Stimulated activated CD4-positive, alpha-beta T cell treated with anti-CD3 and anti-CD28 coated beads, Interleukin-2, amount 100 ng/mL, for 4 hours (primary cell): ENCODE data around the gene SSNA1.

Source experiments
- DNase-seq: peaks from one replicate; pipeline ENCODE4 v3.0.0-alpha.2; 2020; ENCODE audit warnings: low read depth

SSNA1 gene

GRCh38 chr9:137168573-137168903 is 19.9 kb upstream of the SSNA1 start:
- no peak for DNase-seq

- DNase-seq = no peak
Measured at GRCh38 chr9:137168904-137169856, 19.3 kb upstream of the SSNA1 start.

DNA sequence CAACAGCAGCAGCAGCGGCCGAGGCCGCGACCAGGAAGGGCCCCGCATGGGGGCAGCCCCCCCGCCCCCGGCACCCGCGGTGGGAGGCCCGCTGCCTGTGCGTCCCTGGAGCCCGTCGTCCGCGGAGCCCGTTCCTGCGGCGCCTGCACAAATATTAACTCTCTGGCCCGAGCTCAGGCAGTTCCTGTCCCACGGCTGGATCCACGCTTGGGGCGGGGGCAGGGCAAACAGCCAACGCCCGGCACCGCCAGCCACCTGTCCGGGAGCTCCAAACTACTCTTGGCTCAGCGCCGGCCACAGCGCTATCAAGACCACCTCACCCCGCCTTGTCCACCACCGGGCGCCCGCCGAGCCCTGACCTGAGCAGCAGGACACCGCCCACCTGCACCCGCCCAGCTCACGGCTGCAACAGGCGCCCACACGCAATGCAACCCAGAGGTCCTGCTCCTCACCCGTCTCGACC is 18.5 kb upstream of the SSNA1 start, which contains the start of gene LRRC26:
LRRC26 (minus strand) TSS at position 156 of the 463 bp plus-strand sequence; CDS start at position 48, 108 bp downstream.
- no peak for DNase-seq

DNA sequence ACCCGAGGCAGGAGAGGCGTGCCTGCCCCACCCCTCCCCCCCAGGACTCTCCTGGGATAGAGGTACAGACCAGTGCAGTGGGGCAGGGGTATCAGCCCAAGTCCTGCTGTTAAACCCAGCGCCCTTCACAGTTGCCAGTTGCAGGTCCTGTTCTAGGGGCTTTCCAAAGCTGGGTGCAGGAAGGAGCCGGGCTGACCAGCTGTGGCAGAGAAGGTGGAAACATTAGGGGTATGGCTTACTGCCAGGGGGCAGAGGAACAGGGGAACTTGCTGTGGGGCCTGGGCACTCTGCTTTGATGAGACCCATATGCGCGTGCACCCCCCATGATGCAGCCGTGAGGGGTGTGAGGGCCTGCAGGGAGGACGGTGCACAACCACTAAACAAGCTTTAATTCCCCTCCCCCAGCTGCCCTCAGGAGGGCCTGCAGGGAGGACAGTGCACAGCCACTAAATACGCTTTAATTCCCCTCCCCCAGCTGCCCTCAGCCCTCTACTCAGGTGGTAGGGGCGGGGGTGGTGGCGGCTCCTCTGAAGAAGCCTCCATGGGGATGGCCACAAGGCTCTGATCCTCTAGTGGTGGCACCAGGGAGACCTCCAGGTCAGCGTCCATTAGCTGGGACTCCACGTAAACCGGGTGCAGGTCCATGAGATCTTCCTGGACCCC is 17.9 kb upstream of the SSNA1 start:
- DNase-seq = no peak

GRCh38 chr9:137171149-137171900 is 17.2 kb upstream of the SSNA1 start:
- DNase-seq = no peak

GRCh38 chr9:137172901-137173795 is 15.3 kb upstream of the SSNA1 start:
- no peak for DNase-seq

DNA sequence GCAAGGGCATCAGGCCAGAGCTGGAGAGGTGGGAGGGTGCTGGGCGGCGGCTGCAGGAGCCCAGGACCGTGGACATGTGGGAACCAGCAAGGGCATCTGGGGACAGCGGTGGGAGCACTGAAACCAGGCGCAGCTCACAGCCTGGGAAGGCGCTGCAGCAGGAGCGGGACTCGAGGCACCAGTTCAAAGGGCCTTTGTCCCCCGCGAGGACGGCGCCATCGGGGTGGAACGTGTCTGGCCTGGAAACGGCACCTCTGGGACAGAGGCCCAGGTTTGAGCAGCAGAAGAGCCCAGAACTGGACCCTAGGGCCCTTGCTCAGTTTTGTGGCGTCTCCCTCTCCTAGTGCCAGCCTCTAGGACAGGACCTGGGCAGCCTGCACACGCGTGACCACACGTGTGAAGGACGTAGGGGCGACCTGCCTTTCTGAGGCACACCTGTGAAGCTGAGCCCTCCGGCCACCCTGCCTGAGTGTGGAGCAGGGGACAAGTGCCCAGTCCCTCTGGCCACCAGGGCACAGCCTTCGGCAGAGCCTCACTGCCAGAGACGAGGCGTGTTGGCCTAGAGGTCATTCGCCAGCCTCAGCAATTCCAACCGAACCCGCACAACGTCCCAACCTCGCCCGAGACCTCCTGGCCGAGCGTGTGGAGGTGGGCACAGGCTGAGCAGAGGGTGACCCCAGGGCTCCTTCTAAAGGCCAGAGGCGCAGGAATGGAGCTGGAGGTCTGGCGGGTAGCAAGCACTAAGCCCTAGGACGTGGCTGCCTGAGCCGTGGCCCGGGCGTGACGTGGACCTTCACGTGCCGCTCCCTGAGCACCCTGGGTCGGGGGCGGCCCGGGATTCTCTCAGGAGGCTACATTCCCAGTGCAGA is 14.4 kb upstream of the SSNA1 start:
- no peak for DNase-seq

DNA sequence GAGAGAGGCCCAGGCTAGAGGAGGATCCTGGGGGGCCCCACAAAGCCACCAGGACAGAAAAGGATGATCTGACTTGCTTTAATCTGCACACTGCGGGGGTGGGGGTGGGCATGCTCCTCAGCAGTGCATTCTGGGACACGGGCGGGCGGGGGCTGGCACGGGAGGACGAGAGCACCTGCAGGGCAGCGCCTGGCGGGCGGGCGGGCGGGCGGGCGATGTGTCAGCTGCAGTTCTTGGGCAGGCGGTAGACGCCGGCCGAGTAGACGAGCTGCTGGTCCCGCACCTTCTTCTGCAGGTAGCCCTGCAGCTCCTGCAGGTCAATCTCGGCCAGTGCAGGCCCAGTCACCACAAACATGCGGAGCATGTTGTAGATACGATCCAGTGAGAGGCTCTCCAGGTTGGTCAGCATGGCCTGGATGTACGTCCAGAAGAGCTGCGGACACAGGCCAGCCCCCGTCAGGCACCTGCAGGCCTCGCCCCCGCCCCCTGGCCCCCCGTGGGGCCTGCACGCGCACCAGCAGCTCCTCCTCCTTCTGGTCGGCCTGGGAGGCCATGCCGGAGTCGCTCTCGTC is 13.7 kb upstream of the SSNA1 start:
- DNase-seq = no peak

- no peak for DNase-seq
Measured at GRCh38 chr9:137175345-137175961, 13.0 kb upstream of the SSNA1 start.

DNA sequence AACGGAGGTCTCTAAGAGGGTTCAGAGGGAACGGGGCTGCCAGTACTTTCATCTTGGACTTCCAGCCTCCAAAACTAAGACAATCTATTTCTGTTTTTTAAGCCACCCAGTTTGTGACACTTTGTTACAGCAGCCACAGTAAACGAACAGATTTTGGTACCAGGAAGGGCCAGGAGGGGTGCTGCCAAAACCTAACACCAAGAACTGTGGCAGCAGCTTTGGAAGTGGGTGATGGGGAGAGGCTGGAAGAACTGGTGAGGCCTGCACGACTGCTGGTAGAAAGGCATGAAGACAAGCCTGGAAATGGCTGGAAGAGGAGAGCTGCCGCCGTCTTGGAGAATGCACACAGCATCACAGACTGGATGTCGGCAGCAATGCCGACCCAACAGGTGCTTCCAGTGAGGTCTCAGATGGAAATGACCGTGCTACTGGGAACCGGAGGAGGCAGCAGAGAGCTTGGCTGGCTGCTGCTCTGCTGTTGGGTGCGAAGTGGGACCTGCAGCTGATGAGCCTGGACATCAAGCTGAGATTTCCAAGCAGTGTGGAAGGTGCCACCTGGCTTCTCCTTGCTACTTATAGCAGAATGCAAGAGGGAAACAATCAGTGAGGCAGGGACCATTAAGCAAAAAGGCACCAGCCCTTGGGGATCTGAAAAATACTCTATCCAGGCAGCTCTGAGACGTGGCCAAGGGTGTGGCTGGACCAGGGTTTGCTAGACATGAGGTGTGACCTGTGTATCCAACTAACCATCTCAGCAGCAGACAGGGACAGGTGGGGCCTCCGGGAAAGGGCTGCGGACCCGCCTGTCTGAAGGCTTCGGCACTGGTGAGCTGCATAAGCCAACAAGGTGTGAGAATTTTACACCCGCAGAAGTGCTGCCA is 11.9 kb upstream of the SSNA1 start:
- DNase-seq = no peak

GRCh38 chr9:137178201-137178938 is 10.1 kb upstream of the SSNA1 start:
- DNase-seq = no peak

DNA sequence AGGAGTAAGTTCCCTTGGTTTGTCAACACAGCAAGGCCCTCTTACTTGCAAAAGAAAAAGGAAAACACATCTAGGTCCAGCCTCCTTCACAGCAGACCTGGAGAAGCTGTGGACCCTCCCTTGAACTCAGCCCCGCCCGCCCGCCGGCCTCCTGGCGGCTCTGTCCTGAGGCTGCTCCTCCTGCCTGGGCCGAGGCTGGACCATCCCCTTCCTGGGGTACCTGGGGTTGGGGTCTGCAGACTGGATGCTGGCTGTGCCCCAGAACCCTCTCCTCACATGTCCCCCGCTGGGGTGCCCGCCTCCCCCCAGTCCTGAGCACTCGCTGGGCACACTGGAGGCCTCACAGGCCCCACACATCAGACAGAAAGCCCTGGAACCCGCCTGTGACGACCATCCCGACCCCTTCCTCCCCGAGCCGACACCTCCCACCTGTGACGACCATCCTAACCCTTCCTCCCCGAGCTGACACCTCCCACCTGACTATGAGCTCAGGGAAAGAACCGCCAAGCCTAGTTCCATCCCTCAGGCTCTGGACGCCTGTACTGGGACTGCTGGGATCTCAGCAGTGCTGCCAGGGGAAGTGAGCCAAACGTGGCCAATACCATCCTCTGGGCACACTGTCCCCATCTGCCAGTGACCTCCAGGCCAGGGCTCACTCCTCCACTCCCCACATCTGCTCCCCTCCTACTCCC is 9.4 kb upstream of the SSNA1 start:
- no peak for DNase-seq

DNA sequence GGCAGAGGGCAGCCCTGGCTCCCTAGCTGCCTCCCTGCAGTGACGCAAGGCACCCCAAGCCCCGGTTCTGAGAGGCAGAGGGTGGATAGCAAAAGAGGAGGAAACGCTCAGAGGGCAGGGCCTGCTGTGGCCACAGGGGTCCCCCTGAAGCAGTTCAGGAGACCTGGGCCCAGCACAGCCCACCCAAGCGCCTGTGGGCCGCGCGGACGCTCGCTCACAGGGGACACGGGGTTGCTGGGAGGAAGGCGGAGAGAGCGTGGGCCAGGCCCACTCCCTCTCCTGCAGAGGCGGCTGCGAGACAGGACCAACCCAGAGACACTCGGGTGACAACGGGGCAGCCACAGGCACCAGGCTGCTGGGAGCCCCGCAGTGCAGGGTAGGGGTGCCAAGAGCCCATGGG is 8.7 kb upstream of the SSNA1 start:
- DNase-seq = no peak

- no peak for DNase-seq
Measured at GRCh38 chr9:137180491-137180890, 8.0 kb upstream of the SSNA1 start.

DNA sequence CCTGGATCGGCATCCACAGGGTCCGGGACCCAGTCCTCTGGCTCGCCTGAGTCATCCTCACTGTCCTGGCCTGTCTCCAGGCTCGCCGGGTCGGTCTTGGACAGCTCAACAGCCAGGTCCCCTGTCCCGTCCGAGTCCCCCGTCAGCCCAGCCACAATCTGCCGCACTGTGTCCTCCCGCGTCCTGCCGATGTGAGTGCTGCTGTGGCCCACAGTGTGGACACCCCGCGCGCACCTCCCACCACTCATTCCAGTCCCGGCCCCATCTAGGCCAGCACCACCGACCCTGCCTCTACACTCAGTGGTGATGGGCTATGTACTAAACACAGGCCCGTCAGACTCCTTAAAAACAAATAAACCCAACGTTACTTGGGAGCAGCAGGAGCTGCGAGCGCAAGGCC is 6.8 kb upstream of the SSNA1 start:
- no peak for DNase-seq

- DNase-seq = no peak
Measured at GRCh38 chr9:137182836-137183235, 5.6 kb upstream of the SSNA1 start.

- no peak for DNase-seq
Measured at GRCh38 chr9:137183980-137184595, 4.4 kb upstream of the SSNA1 start.
